Testis (tissue), 2 donors: ENCODE data around the gene EHMT1.

Source experiments
- CTCF ChIP-seq, 3 experiments: fragments of 450-650 bp in 2 of 3; fragments of 200-600 bp in 1 of 3; sonication (generic) in 1 of 3; IDR thresholded peaks; one replicate each; pipeline ENCODE4 v1.5.1; 2016 to 2019; ENCODE audit warnings: antibody characterized with exemption in 3 of 3, mild to moderate bottlenecking in 2 of 3, moderate library complexity in 1 of 3
- POLR2A ChIP-seq: fragments of 450-650 bp; IDR thresholded peaks from one replicate; pipeline ENCODE4 v1.6.1; 2017; ENCODE audit warnings: antibody characterized with exemption, mild to moderate bottlenecking, moderate library complexity

GRCh38 chr9:137688261-137688660 is 69.5 kb downstream of the EHMT1 start:
- no peak for TF ChIP-seq CTCF (IDR thresholded peaks at IDR 0.05)
- TF ChIP-seq POLR2A: no peak
